HL-60 (cell line): ENCODE data around the gene CSNK1A1.

Experiments
- GABPA ChIP-seq: IDR thresholded peaks from 2 replicates; pipeline ENCODE4 v1.6.1; 2012; ENCODE audit warnings: low read depth
- POLR2AphosphoS5 ChIP-seq: IDR thresholded peaks from 2 replicates; pipeline ENCODE4 v1.6.1; 2012; ENCODE audit warnings: low read depth
- SPI1 ChIP-seq: IDR thresholded peaks from 2 replicates; pipeline ENCODE4 v1.6.1; 2012; ENCODE audit warnings: low read depth, mild to moderate bottlenecking, borderline replicate concordance
- TF ChIP-seq, protein P1 (sequence below): IDR thresholded peaks from 2 replicates; pipeline ENCODE4 v1.6.1; 2012; ENCODE audit warnings: low read depth; ENCODE audit not compliant: insufficient replicate concordance
- TF ChIP-seq, protein P2 (sequence below): IDR thresholded peaks from one replicate; pipeline ENCODE4 v1.5.1; 2011; ENCODE audit warnings: low read length, control low read depth, inconsistent platforms; ENCODE audit not compliant: insufficient read depth

DNA sequence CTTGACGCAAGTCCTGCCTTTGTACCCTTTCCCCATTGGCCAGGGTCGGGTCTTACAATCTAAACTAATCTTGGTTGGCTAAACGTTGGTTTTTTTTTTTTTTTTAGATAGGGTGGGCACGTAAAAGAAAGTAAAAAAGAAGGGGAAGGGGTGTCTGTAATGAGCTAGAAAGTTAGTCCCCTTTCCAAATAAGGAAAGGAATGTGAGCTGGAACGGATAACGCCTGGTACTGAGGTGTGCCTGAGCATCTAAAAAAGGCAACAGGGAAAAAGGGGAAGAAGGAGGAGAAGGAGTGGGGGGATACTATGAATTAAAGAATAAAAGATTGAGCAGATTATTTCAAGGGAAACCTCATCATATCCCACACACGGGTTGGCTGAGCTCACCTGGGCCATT, 105.9 kb downstream of the CSNK1A1 start:
- TF ChIP-seq, protein P1, sequence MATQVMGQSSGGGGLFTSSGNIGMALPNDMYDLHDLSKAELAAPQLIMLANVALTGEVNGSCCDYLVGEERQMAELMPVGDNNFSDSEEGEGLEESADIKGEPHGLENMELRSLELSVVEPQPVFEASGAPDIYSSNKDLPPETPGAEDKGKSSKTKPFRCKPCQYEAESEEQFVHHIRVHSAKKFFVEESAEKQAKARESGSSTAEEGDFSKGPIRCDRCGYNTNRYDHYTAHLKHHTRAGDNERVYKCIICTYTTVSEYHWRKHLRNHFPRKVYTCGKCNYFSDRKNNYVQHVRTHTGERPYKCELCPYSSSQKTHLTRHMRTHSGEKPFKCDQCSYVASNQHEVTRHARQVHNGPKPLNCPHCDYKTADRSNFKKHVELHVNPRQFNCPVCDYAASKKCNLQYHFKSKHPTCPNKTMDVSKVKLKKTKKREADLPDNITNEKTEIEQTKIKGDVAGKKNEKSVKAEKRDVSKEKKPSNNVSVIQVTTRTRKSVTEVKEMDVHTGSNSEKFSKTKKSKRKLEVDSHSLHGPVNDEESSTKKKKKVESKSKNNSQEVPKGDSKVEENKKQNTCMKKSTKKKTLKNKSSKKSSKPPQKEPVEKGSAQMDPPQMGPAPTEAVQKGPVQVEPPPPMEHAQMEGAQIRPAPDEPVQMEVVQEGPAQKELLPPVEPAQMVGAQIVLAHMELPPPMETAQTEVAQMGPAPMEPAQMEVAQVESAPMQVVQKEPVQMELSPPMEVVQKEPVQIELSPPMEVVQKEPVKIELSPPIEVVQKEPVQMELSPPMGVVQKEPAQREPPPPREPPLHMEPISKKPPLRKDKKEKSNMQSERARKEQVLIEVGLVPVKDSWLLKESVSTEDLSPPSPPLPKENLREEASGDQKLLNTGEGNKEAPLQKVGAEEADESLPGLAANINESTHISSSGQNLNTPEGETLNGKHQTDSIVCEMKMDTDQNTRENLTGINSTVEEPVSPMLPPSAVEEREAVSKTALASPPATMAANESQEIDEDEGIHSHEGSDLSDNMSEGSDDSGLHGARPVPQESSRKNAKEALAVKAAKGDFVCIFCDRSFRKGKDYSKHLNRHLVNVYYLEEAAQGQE, result no peak
- TF ChIP-seq, protein P2, sequence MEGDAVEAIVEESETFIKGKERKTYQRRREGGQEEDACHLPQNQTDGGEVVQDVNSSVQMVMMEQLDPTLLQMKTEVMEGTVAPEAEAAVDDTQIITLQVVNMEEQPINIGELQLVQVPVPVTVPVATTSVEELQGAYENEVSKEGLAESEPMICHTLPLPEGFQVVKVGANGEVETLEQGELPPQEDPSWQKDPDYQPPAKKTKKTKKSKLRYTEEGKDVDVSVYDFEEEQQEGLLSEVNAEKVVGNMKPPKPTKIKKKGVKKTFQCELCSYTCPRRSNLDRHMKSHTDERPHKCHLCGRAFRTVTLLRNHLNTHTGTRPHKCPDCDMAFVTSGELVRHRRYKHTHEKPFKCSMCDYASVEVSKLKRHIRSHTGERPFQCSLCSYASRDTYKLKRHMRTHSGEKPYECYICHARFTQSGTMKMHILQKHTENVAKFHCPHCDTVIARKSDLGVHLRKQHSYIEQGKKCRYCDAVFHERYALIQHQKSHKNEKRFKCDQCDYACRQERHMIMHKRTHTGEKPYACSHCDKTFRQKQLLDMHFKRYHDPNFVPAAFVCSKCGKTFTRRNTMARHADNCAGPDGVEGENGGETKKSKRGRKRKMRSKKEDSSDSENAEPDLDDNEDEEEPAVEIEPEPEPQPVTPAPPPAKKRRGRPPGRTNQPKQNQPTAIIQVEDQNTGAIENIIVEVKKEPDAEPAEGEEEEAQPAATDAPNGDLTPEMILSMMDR, result no peak
- TF ChIP-seq POLR2AphosphoS5, result no peak
- no peak for TF ChIP-seq SPI1
- no peak for TF ChIP-seq GABPA
